NCI-H526 treated with DMSO at 0.1 percent for 48 hours (cell line): ENCODE results near the gene RORB.

Experiments
- DNase-seq: peaks from one replicate; lab custom pipeline; 2025; lab: John Stamatoyannopoulos, UW

Gene RORB

DNA sequence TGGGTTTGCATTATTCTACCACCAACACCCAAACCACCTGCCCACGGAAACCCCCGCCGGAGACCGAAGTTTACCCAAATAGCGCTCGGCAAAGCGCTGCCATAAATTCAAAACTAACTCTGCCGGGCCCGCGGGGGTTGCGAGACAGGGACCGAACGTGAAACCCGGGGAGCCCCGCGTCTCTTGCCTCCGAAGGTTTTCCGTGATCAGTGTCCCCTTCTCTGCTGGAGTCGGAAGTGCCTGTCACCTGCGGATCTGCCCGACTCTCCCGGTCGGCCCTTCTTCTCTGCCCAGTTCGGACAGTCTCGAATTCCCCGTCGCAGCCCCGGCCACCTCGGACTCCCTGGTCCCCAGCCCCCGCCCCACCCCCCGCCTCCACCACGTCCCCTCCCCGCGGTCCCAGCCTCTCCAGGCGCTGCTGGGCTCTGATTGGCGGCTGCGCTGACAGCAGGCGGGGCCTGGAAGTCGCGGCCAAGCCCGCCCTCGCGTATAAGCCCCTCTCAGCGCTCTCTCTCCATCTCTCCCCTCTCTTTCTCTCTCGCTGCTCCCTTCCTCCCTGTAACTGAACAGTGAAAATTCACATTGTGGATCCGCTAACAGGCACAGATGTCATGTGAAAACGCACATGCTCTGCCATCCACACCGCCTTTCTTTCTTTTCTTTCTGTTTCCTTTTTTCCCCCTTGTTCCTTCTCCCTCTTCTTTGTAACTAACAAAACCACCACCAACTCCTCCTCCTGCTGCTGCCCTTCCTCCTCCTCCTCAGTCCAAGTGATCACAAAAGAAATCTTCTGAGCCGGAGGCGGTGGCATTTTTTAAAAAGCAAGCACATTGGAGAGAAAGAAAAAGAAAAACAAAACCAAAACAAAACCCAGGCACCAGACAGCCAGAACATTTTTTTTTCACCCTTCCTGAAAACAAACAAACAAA lies at the start of gene RORB:
TSS of gene RORB (plus strand) at position 517 of the 929 bp plus-strand sequence. CDS start 642 bp downstream, outside the sequence.
- peak; percentile 25 for DNase-seq

- DNase-seq, result no peak
Measured at GRCh38 chr9:74447451-74448193, 49.5 kb upstream of the RORB start.

- no peak for DNase-seq
Measured at GRCh38 chr9:74449060-74449459, 48.1 kb upstream of the RORB start.

DNA sequence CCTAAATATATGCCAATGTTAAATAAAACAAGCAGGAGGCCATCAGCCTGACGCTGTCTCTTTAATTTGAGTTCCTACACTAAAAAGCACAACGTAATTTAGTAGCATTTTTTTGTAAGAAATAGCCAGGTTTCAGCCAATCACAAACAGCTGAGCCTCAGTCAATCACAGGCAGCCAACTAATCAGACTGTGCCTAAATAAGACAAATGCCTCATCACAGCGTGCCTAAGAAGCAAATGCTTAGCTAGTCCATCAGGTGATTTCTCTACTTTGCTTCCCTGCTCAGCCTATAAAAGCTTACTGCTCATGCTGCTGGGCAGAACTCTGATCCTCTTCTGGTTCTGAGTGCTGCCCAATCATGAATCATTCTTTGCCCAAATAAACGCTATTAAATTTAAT lies 38.3 kb upstream of the RORB start:
- DNase-seq, result no peak

GRCh38 chr9:74463825-74464224 lies 33.3 kb upstream of the RORB start:
- no peak for DNase-seq

DNA sequence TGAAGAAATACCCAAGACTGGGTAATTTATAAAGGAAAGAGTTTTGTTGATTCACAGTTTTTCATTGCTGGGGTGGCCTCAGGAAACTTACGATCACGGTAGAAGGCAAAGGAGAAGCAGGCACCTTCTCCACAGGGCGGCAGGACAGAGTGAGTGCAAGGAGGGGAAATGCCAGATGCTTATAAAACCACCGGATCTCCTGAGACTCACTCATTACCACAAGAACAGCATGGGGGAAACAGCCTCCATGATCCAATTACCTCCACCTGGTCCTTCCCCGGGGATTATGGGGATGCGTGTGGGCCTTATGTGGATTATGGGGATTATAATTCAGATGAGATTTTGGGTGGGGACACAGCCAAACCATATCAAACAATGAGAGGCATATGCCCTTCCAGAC lies 18.5 kb upstream of the RORB start:
- DNase-seq, result no peak

DNA sequence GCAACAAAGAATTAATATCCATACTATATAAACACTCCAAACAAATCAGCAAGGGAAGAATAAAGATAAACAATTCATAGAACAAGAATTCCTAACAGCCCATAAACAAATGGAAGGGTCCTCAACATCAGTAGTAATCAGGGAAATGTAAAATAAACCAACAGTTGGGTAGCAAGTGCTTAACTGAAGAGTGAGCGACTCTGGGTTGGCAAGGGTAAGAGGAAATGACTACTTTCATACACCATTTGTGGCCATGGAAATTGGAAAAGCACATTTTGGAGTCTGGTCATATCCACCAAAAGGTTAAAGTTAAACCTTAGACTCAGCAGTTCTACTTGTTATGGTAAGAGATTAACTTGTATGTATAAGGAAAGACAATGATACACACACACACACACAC lies 17.4 kb upstream of the RORB start:
- DNase-seq, result no peak

DNA sequence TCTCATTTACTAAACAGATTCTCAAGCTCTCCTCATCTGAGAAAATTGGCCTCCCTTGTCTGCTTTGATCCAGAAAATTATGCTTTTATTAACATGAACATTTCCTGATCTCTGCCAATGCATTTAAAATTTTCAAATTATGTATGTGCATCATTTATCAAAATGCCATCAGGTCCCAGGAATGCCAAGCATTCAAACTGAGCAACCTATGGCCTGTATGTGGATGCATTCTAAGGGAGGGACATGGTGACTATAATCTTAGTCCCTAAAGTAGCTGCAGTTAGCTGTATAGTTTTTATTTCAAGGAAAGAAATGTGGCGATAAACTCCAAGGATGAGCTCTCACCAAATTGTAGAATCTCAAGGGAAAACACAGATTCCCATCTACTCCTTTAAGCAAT lies 9.7 kb upstream of the RORB start:
- DNase-seq, result no peak

- no peak for DNase-seq
Measured at GRCh38 chr9:74493512-74493911, 3.6 kb upstream of the RORB start.

DNA sequence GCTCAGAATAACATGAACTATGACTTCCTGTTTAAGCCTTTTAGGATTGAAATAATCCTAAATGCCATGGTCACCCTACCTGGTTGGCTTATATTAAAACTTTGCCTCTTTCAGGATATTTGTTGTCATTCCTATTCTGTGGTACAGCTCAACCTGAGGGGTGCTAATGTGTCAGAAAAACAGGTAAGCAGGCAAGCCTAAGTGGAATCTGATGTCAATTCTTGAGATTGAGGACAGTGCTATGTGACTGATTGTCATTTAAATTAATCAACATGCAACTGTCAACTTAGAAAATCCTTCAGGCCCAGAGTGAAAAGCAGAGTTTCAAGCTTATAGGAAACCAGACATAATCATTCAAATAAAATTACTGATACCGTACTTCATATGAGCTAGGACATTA lies 2.6 kb upstream of the RORB start:
- DNase-seq, result no peak

GRCh38 chr9:74496406-74496805 lies 729 bp upstream of the RORB start:
- no peak for DNase-seq

- DNase-seq, result no peak
Measured at GRCh38 chr9:74497748-74498620, 849 bp downstream of the RORB start.

DNA sequence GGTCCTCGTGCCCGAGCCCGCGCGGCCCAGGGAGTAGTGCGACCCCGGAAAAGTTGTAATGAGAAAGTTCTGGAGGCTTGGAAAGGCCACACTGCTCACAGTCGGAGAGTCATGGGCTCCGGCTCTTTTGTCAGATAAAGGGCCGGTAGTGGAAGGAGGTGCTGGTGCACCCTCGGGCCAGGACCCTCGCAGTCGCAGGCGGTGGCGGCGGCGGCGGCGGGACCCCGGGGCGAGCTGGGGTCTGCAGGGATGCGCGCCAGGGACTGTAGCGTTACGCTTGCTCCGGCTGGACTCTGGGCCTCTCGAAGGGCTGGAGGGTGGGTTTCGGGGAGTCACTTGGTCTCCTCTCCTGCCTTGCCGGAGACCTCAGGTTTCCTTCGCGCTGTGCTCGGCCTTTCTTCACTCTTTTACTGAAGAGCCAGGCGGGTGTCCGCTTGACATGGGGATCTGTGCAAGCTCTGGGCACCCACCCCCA lies 1.5 kb downstream of the RORB start:
- DNase-seq, result no peak

DNA sequence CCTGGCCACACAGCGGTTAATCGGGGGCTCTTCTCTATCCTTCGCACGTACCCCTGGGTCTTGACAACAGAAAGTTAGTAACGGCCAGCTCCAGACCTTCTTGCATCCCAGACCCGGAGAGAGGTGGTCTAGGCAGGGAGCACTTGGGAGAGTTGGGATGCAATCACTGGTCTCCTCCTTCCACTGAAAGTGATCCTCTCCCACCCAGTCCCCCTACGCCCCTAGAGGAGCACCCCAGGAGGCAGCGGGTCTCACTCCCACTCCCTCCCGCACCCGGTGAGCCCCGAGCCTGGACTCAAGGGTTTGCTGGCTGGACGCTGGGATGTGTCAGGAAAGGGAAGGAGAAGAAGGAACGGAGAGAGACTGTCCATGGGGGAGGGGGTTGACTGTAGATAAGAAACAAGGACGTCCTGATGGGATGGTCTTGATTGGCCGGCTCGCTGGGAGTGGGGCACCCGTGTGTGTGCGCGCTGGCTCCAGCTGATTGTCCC lies 2.0 kb downstream of the RORB start:
- no peak for DNase-seq

DNA sequence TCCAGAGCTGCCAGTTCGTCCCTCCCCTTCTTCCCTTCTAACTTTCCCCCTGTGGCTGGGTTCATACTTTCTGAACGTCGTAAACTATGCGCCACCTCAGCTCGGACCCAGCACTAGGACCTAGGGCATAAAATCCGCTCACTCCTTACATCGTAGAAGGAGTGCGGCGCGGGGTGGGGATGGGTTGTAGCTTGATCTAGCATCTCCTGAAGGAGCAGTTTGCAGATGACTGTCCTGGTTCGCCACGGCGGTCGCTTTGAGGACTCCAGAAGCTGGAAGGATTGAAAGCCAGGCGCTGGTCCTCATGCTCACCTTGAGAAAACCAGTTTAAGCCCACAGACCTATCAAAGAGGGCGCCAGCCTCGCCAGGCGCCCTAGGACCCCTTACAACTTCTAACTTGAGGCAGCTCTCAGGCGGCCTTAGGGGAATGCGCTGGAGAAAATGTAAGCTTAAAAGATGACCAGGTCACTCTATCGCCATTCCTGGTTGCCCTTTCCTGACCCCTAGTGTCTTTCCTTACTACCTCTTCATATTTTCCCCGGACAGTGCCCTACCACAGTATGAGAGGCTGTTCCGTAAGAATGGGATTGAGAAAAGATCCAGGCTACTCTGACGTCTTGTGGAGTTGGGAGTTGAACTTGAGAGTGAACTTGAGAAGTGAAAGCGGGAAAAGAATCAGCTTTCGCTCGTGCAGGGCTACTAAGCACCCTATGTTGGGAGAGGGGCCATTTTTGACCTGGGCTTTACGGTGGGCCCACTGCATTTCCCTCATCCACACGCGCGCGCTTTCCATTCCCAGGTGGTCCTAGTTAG lies 2.8 kb downstream of the RORB start:
- no peak for DNase-seq

DNA sequence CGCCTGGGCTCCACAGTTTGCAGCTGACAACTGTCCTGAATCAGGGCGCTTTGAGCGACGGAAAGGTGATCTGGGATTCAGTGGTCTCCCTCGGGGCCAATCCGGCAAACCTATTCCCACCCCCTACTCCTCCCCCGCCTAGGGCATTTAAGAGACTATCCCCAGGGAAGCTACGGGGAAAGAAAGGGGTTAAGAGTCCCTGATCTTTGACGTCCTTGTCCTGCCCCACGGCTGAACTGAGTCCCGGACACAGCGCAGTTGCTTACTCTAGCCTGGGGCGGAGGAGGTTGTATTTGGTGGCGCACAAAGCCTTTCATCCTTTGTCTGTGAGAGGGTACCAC lies 3.4 kb downstream of the RORB start:
- DNase-seq, result no peak

GRCh38 chr9:74501570-74501969 lies 4.4 kb downstream of the RORB start:
- no peak for DNase-seq

DNA sequence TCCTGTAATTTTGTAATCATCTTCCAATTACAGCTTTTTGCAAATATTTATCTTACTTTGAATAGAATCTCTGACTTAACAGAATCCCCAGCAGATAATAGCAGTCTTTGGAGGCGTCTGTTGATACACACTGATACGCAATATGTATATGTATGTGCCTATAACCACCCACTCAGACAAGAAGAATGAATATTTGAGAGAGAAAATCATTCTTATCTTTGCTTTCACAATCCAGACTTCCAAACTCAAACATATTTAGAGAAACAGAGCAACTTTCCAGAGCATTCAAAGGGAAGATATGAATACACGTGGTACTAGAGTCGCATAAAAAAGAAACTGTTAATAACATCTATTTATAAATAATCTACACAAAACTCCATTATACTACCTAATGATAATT lies 6.1 kb downstream of the RORB start:
- no peak for DNase-seq

- no peak for DNase-seq
Measured at GRCh38 chr9:74503666-74504065, 6.5 kb downstream of the RORB start.

DNA sequence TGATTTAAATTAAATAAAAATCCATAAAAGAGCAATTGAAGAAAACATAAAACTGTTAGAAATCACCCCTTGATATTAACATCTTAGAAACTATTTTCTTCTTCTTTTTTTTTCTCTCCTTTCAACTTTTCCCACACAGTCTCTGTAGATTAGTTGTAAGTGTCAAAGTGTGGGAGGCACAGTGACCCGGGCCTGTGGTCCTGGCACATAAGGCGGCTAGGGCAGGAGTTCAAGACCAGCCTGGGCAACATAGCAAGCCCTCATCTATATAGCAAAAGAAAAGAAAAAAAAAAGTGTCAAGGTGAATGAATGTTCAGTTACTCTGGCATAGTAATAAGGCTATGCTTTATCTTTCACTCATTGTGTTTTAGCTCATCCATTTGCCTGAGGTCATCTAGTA lies 14.2 kb downstream of the RORB start:
- no peak for DNase-seq

GRCh38 chr9:74512416-74512815 lies 15.3 kb downstream of the RORB start:
- no peak for DNase-seq
